Activated CD4-positive, alpha-beta T cell treated with anti-CD3 and anti-CD28 coated beads, Interleukin-2, amount 10 ng/mL, durations not matched to agents 24 days and 14 days (primary cell): ENCODE data around the gene CBLB. TPM values are rescaled to one million over a fixed set of nuclear protein-coding genes. Genes with fewer than 3 reads are reported as not detected.
"Not testable (repeated sequence)": the region's sequence is repeated elsewhere in the genome, so short reads cannot be mapped to it uniquely, and the experiment has no call there.

Experiments
- DNase-seq: peaks from one replicate; pipeline ENCODE4 v3.0.0; 2022
- H3K27ac Mint-ChIP-seq: one replicate; pipeline ENCODE4 v1.8.0; 2022; ENCODE audit warnings: mild to moderate bottlenecking, mixed read lengths
- H3K27me3 Mint-ChIP-seq: one replicate; pipeline ENCODE4 v1.8.0; 2022; ENCODE audit warnings: mixed read lengths
- H3K36me3 Mint-ChIP-seq: one replicate; pipeline ENCODE4 v1.8.0; 2022; ENCODE audit warnings: low read depth, mild to moderate bottlenecking, mixed read lengths
- H3K4me1 Mint-ChIP-seq: one replicate; pipeline ENCODE4 v1.8.0; 2021; ENCODE audit warnings: mixed read lengths
- H3K4me3 Mint-ChIP-seq: one replicate; pipeline ENCODE4 v1.8.0; 2022; ENCODE audit warnings: mild to moderate bottlenecking, moderate library complexity, mixed read lengths
- H3K9me3 Mint-ChIP-seq: one replicate; pipeline ENCODE4 v1.8.0; 2021; ENCODE audit warnings: mixed read lengths
- intact Hi-C: fragments of 100-400 bp; cut with micrococcal nuclease; formaldehyde crosslinking; loops from one replicate; pipeline ENCODE4 v1.15.1; 2023
- total RNA-seq: library from RNA; stranded (reverse); gene quantifications from 2 replicates; pipeline ENCODE4 v1.2.3, GENCODE V29; 2022

The CBLB gene
- total RNA-seq, 1 donor from 2014 or later = 183 TPM

DNA sequence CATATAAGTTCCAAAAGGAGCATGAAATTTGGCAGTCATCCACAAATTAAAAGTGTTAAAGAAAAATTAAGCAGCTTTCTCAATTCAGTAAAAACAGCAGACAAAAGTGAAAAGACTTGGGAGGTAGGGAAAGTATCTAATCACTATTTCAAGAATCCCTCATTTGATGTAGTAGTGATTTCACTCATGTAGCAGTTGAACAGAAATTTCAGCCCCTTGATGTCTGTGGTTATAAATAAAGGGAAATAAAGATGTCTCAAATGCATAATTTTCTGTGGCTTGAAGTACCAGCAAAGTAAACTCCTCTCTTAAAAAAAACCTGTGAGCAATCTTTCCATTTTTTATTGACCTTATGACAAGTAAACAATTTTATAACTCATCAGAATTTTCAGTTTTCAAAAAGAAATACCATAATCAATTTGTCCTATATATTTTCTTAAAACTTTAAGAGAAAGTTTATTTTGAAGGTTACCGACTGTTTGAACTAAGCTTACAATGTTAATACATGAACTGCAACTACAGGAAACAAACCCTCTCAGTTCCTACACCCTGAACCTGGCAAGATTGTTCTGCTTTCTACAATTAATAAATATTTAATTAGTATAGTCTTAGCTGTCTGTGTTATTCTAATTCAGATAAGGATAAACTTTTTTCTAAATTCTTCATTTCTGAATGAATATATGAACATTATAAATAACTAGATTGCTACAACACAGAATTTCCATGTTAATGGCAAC, 94.2 kb downstream of the CBLB start:
- Mint-ChIP-seq H3K9me3 (peaks cover 24% of the 10 kb centered on the region), H3K4me1 (peaks cover 65% of the 10 kb centered on the region), H3K4me3 (no peak overlapping the region), H3K27me3 (no peaks in the 10 kb centered on the region), H3K36me3 (peaks cover 75% of the 10 kb centered on the region), H3K27ac (peak overlapping the region; percentile 78)
- intact Hi-C loops = loop anchor here (1.0 to 5.0 kb wide), 6 partner anchors 10 to 560 kb away; partner anchors contain the start of gene ALCAM
- DNase-seq = no peak

DNA sequence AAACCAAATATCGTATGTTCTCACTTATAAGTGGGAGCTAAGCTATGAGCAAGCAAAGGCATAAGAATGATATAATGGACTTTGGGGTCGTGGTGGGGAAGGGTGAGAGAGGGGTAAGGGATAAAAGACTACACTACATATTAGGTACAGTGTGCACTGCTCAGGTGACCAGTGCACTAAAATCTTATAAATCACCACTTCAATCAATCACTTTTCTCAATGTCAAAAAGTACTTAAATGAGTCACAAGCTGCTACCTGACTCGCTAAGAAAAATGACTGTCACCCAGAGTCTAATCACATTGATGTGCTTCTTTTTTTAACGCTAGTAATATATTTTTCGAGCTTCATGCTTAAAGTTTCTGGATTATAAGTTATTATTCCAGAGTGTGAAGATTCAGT, 95.5 kb downstream of the CBLB start:
- Mint-ChIP-seq H3K9me3 (peaks cover 32% of the 10 kb centered on the region), H3K36me3 (peaks cover 83% of the 10 kb centered on the region), H3K27me3 (no peaks in the 10 kb centered on the region), H3K4me3 (no peak overlapping the region), H3K27ac (peak overlapping the region; percentile 19), H3K4me1 (peaks cover 72% of the 10 kb centered on the region)
- DNase-seq = no peak
- intact Hi-C loops = loop anchor here (5.0 kb wide), 2 partner anchors 34 to 406 kb away; partner anchors contain the start of gene ALCAM

DNA sequence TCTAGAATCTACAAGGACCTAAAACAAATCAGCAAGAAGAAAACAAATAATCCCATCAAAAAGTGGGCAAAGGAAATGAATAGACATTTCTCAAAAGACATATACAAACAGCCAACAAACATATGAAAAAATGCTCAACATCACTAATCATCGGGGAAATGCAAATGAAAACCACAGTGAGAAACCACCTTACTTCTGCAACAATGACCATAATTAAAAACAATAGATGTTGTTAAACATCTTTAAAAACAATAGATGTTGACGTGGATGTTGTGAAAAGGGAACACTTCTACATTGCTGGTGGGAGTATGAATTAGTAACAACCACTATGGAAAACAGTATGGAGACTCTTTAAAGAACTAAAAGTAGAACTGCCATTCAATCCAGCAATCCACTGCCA, 96.2 kb downstream of the CBLB start:
- no peaks in the 10 kb centered on the region for H3K27me3 Mint-ChIP-seq
- intact Hi-C loops = loop anchor here (5.0 kb wide), 2 partner anchors 35 to 405 kb away; partner anchors contain the start of gene ALCAM
- peak overlapping the region; percentile 61 for H3K27ac Mint-ChIP-seq
- H3K9me3 Mint-ChIP-seq = peaks cover 35% of the 10 kb centered on the region
- H3K4me1 Mint-ChIP-seq = peaks cover 74% of the 10 kb centered on the region
- H3K4me3 Mint-ChIP-seq = no peak overlapping the region
- DNase-seq = no peak
- H3K36me3 Mint-ChIP-seq = peaks cover 84% of the 10 kb centered on the region

DNA sequence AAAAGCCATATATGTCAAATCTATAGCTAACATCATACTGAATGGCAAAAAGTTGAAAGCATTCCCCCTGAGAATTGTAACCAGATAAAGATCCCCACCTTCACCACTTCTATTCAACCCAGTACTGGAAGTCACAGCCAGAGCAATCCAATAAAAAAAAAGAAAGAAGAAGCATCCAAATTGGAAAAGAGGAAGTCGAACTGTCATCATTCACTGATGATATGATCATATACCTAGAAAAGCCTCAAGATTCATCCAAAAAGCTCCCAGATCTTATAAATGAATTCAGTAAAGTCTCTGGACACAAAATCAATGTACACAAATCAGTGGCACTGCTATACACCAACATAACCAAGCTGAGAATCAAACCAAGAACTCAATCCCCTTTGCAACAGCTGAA, 97.4 kb downstream of the CBLB start:
- H3K27me3 Mint-ChIP-seq = no peaks in the 10 kb centered on the region
- peak overlapping the region; percentile 59 for H3K27ac Mint-ChIP-seq
- no peak for DNase-seq
- H3K9me3 Mint-ChIP-seq = peaks cover 35% of the 10 kb centered on the region
- no peak overlapping the region for H3K4me3 Mint-ChIP-seq
- H3K4me1 Mint-ChIP-seq = peaks cover 73% of the 10 kb centered on the region
- intact Hi-C loops = loop anchor here (5.0 kb wide), 2 partner anchors 36 to 404 kb away; partner anchors contain the start of gene ALCAM
- peaks cover 81% of the 10 kb centered on the region for H3K36me3 Mint-ChIP-seq

DNA sequence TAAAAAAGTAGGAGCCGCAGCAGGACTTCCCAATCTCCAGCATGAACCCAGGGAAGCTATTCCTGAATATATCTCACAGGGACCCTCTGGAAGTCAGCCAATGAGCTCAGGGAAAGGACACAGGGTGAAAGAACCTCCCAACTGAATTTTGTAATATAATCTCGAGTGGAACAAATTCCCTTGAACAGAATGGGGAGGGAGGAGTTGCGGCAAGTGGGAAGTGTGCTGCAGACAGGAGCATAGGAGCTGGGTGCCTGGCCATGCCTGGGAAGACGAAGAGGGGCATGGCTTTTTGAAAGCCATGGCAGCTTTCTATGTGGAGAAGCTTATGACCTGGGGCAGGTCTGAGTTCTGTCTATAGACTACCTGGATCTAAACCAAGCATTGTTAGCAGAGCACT, 98.4 kb downstream of the CBLB start:
- Mint-ChIP-seq H3K4me1 (peaks cover 79% of the 10 kb centered on the region), H3K4me3 (no peak overlapping the region), H3K27ac (no peak overlapping the region), H3K27me3 (no peaks in the 10 kb centered on the region), H3K36me3 (peaks cover 82% of the 10 kb centered on the region), H3K9me3 (peaks cover 37% of the 10 kb centered on the region)
- intact Hi-C loops = loop anchor here (5.0 kb wide), 2 partner anchors 37 to 403 kb away; partner anchors contain the start of gene ALCAM
- DNase-seq = no peak

DNA sequence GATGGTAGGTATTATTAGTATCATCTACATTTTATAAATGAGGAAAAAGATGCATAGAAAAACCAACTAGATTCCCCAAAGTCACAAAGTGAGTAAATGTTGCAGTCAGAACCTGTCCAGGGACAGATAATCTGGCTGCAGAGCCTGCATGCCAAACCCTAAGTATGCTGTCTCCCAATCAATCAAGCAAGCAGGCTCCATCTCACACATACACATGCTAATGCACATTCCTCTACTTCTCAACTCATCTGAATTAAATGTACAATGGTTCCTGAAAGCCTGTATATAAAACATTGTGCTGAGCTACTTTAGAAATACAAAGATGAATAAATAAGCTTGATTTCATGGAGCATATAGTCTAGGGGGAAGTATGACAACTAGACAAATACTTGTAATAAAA, 101.0 kb downstream of the CBLB start:
- H3K4me1 Mint-ChIP-seq = peaks cover 79% of the 10 kb centered on the region
- peak overlapping the region; percentile 74 for H3K4me3 Mint-ChIP-seq
- intact Hi-C loops = no loop called here
- H3K27ac Mint-ChIP-seq = peak overlapping the region; percentile 58
- no peaks in the 10 kb centered on the region for H3K27me3 Mint-ChIP-seq
- peaks cover 82% of the 10 kb centered on the region for H3K36me3 Mint-ChIP-seq
- peaks cover 41% of the 10 kb centered on the region for H3K9me3 Mint-ChIP-seq
- no peak for DNase-seq

DNA sequence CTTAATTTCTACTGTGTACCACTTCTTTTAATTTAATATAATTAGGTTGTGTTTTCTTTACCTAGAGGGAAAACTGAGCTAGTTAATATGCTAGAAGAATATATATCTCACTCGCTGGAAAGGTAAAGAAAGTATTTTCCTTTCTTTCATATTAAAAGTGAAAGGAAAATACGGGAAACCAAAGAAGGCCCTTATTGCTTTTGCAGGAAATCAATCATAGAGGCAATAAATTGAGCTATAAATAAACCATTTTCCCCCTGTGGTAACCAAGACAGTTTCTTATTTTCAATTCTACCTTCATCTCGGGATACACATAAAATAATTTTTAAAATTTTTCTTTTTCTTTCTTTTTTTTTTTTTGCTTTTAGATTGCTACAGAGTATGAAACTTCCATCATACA, 101.6 kb downstream of the CBLB start:
- Mint-ChIP-seq H3K4me1 (peaks cover 73% of the 10 kb centered on the region), H3K27me3 (no peaks in the 10 kb centered on the region), H3K9me3 (peaks cover 40% of the 10 kb centered on the region), H3K36me3 (peaks cover 82% of the 10 kb centered on the region), H3K4me3 (peak overlapping the region; percentile 74), H3K27ac (peak overlapping the region; percentile 61)
- no peak for DNase-seq
- intact Hi-C loops = no loop called here

DNA sequence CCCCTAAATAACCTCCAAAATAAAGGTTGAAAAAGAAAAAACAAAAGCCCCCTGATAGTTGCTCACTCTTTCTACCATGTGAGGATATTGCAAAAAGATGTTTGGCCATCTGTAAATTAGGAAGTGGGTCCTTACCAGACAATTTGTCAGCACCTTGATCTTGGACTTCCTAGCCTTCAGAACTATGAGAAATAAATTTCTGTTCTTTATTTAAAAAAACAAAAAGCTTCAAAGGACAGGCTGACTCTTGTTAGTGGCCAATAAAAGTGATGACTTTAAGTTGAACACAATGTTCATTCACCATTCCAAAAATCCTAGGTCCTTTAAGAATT, 103.5 kb downstream of the CBLB start:
- H3K36me3 Mint-ChIP-seq = peaks cover 81% of the 10 kb centered on the region
- no peak for DNase-seq
- H3K4me3 Mint-ChIP-seq = peak overlapping the region; percentile 61
- H3K9me3 Mint-ChIP-seq = peaks cover 33% of the 10 kb centered on the region
- H3K27me3 Mint-ChIP-seq = no peaks in the 10 kb centered on the region
- peaks cover 63% of the 10 kb centered on the region for H3K4me1 Mint-ChIP-seq
- H3K27ac Mint-ChIP-seq = peak overlapping the region; percentile 95
- intact Hi-C loops = no loop called here

DNA sequence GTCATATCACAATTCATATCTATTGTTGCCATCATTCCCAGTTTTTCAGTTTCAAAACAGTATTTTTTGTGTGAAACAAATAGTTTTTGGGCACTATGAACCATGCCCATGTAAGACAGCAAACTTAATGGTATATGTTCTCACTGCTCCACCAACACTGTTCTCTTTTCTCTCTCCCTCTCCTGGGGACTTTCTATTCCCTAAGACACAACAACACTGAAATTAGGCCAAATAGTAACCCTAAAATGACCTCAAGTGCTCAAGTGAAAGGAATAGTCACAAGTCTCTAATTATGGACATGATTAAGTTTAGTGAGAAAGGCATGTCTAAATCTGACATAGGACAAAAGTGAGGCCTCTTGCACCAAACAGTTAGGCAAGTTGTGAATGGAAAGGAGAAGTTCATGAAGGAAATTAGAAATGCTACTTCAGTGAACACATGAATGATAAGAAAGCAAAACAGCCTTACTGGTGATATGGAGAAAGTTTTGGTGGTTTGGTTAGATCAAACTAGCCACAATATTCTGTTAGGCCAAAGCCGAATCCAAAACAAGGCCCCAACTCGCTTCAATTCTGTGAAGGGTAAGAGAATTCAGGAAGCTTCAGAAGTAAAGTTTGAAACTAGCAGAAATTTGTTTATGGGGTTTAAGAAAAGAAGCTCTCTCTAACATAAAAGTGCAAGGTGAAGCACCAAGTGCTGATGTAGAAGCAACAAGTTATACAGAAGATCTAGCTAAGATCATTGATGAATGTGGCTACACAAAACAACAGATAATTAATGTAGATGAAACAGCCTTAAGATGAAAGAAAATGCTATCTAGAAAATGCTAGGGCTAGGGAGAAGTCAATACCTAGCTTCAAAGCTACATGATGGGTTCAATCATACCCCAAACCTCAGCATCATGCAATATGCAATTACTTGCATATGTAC, 104.2 kb downstream of the CBLB start:
- no peaks in the 10 kb centered on the region for H3K27me3 Mint-ChIP-seq
- peaks cover 57% of the 10 kb centered on the region for H3K4me1 Mint-ChIP-seq
- peak; percentile 82 for DNase-seq
- H3K36me3 Mint-ChIP-seq = peaks cover 78% of the 10 kb centered on the region
- intact Hi-C loops = loop anchor here (1.0 kb wide), 2 partner anchors 9 to 10 kb away; no protein-coding TSS in a partner anchor
- H3K9me3 Mint-ChIP-seq = peaks cover 30% of the 10 kb centered on the region
- H3K27ac Mint-ChIP-seq = peak overlapping the region; percentile 95
- peak overlapping the region; percentile 61 for H3K4me3 Mint-ChIP-seq

DNA sequence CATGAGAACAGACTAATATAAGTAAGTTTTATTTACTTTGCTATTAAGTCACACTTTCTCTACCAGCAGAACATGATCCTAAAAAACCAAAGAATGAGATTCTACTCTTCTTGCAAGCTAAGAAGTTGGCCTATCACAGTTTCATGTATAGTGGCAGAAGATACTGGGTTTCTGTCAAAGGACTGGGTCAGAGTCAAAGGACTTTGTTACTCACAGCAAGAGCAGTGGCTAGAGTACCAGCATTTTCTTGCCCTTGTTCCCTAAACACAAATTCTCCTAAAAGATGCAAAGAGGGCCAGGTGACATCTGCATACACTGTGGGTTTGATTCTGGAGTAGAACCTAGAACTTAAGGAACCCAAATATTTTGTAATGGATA, 105.2 kb downstream of the CBLB start:
- Mint-ChIP-seq H3K36me3 (peaks cover 80% of the 10 kb centered on the region), H3K4me3 (peak overlapping the region; percentile 21), H3K27ac (peak overlapping the region; percentile 66), H3K9me3 (peaks cover 30% of the 10 kb centered on the region), H3K27me3 (no peaks in the 10 kb centered on the region), H3K4me1 (peaks cover 59% of the 10 kb centered on the region)
- intact Hi-C loops = loop anchor here (1.0 kb wide), 2 partner anchors 8 to 11 kb away; no protein-coding TSS in a partner anchor
- no peak for DNase-seq

DNA sequence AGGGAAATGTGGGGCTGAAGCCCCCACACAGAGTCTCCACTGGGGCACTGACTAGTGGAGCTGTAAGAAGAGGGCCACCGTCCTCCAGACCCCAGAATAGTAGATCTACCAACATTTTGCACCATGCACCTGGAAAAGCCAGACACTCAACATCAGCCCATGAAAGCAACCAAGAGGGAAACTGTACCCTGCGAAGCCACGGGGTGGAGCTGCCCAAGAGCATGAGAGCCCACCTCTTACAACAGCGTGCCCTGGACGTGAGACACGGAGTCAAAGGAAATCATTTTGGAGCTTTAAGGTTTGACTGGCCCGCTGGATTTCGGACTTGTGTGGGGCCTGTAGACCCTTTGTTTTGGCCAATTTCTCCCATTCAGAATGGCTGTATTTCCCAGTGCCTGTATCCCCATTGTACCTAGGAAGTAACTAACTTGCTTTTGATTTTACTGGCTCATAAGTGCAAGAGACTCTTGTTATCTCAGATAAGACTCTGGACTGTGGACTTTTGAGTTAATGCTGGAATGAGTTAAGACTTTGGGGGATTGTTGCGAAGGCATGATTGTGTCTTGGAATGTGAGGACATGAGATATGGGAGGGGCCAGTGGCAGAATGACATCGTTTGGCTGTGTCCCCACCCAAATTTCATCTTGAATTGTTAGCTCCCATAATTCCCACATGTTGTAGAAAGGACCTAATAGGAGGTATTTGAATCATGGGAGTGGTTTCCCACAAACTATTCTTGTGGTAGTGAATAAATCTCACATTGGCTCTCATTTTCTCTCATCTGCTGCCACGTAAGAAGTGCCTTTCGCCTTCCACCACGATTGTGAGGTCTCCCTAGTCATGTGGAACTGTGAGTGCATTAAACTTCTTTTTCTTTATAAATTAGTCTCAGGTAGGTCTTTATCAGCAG, 105.8 kb downstream of the CBLB start:
- no peaks in the 10 kb centered on the region for H3K27me3 Mint-ChIP-seq
- H3K27ac Mint-ChIP-seq = peak overlapping the region; percentile 66
- peaks cover 27% of the 10 kb centered on the region for H3K9me3 Mint-ChIP-seq
- intact Hi-C loops = no loop called here
- no peak for DNase-seq
- H3K4me3 Mint-ChIP-seq = peak overlapping the region; percentile 21
- peaks cover 54% of the 10 kb centered on the region for H3K4me1 Mint-ChIP-seq
- peaks cover 80% of the 10 kb centered on the region for H3K36me3 Mint-ChIP-seq

DNA sequence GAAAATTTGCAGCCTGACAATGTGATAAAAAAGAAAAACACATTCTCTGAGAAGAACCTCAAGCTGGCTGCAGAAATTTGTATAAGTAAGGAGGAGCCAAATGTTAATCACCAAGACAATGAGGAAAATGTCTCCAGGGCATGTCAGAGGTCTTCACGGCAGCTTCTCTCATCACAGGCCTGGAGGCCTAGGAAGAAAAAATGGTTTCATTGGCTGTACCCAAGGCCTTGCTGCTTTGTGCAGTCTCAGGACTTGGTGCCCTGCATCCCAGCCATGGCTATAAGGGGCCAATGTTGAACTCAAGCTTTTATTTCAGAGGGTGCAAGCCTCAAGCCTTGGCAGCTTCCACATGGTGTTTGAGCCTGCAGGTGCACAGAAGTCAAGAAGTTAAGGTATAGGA, 106.6 kb downstream of the CBLB start:
- Mint-ChIP-seq H3K36me3 (peaks cover 81% of the 10 kb centered on the region), H3K27ac (peak overlapping the region; percentile 65), H3K4me1 (peaks cover 54% of the 10 kb centered on the region), H3K9me3 (peaks cover 25% of the 10 kb centered on the region)
- H3K4me3 Mint-ChIP-seq, DNase-seq, intact Hi-C loops, H3K27me3 Mint-ChIP-seq: not testable (repeated sequence)

DNA sequence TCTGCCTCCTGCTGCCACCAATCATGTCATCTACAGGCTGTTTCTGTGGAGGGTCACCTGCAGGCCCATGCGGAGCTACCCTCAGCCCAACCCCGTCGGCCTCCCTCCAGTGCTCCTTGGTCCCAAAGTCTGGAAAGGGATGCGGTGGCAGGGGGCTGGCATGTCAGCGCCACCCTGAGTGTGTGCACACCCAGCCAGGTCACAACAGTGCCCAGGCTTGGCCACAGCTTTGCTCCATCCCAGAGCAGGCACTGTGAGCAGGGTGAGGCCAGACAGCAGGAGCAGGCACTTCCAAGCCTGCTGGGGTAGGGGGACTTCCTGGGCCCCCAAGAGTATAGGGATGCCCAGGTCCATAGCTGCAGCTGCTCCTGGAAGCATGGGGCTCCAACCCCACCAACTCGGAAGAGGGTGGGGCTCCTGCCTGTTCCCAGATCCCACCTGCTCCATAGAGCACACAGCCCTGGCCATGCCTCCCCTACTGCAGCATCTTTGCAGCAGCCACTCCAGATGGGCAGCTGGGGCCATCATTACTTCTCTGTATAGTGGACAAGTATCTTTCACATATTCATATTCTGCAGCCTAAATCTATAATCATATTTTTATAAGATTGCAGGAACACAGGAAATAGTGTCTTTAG, 109.3 kb downstream of the CBLB start:
- intact Hi-C loops = no loop called here
- no peak for DNase-seq
- H3K27ac Mint-ChIP-seq = peak overlapping the region; percentile 58
- peaks cover 50% of the 10 kb centered on the region for H3K4me1 Mint-ChIP-seq
- no peak overlapping the region for H3K4me3 Mint-ChIP-seq
- H3K36me3 Mint-ChIP-seq = peaks cover 73% of the 10 kb centered on the region
- no peaks in the 10 kb centered on the region for H3K27me3 Mint-ChIP-seq
- H3K9me3 Mint-ChIP-seq = peaks cover 22% of the 10 kb centered on the region
